Measurements from ENCODE around the gene NUP98. TPM values are rescaled to one million over a fixed set of nuclear protein-coding genes. Genes with fewer than 3 reads are reported as not detected.
A peak's percentile ranks its signal among the peaks of the same experiment; 100 is the strongest.

The NUP98 gene
- total and polyA plus RNA-seq, 2 donors (not counting 3 experiments of a cell fraction or from before 2014, with no cell fraction given), result 92.7 to 169 TPM

- ChIA-PET CTCF (interaction anchor here (2.0 kb wide), 1 partner anchor 12 kb away, joined by 13 read pairs; the partner anchor contains the start of gene PGAP2), POLR2A (no interaction called here)
- Histone ChIP-seq H3K79me2 (ENCODE audit: control insufficient read depth, insufficient read depth, low read length) (peaks cover 62% of the 10 kb centered on the region), H3K27ac (ENCODE audit: insufficient read depth, low read depth, low read length) (peak overlapping the region; percentile 3), H3K4me3 (replicated peaks in 1 of 3; ENCODE audit: insufficient read depth in 1 of 3, low read depth in 1 of 3, low read length in 3 of 3) (peak overlapping the region; percentile 72 to 99 (median 90)), H3K36me3 (ENCODE audit: control insufficient read depth in 2 of 2, extremely low read depth in 1 of 2, insufficient read depth in 2 of 2, low read length in 2 of 2) (no peaks in the 10 kb centered on the region), H3K4me2 (ENCODE audit: insufficient read depth, low read length) (peak overlapping the region; percentile 99), H2AFZ (ENCODE audit: low read depth, low read length) (no peak overlapping the region), H3K9me1 (replicated peaks; ENCODE audit: control insufficient read depth, extremely low read depth, insufficient read depth, low read length) (no peaks in the 10 kb centered on the region), H3K4me1 (ENCODE audit: control insufficient read depth, extremely low read depth, insufficient read depth, low read length) (peaks cover 15% of the 10 kb centered on the region), H3K9me3 (replicated peaks; ENCODE audit: control insufficient read depth, insufficient read depth, low read length) (no peaks in the 10 kb centered on the region), H4K20me1 (replicated peaks; ENCODE audit: control insufficient read depth, extremely low read depth, insufficient read depth, low read length) (peaks cover 4% of the 10 kb centered on the region), H3K9ac (replicated peaks; ENCODE audit: extremely low read depth, insufficient read depth, low read length) (peak overlapping the region; percentile 84), H3K27me3 (ENCODE audit: control insufficient read depth in 2 of 2, insufficient read depth in 2 of 2, low read length in 2 of 2) (no peaks in the 10 kb centered on the region)
- BruUV-seq (replicated peaks), result no TSS peak
- DNase-seq (ENCODE audit: low read depth, low spot score) (no peak), FAIRE-seq (no peak)
- dilution Hi-C loops (cut with MboI; ENCODE audit: extremely low pct_ligation_motif_present, low sequenced_read_pairs), result no loop called here
- TF ChIP-seq JUN (IDR thresholded peaks at IDR 0.05; ENCODE audit: borderline replicate concordance, insufficient read depth, insufficient read length, low read depth), result no peak
- no peak for TF ChIP-seq POLR2A (IDR thresholded peaks at IDR 0.05; ENCODE audit: low read depth, low read length)
- intact Hi-C loops (cut with micrococcal nuclease), result no loop called here
Measured at GRCh38 chr11:3796002-3796311, 1.4 kb downstream of the NUP98 start.

GRCh38 chr11:3795131-3796001 lies 2.0 kb downstream of the NUP98 start:
- FAIRE-seq (no peak), DNase-seq (ENCODE audit: low read depth, low spot score) (no peak)
- intact Hi-C loops (cut with micrococcal nuclease), result no loop called here
- POLR2A ChIA-PET, result no interaction called here
- Histone ChIP-seq H3K36me3 (ENCODE audit: control insufficient read depth in 2 of 2, extremely low read depth in 1 of 2, insufficient read depth in 2 of 2, low read length in 2 of 2) (no peaks in the 10 kb centered on the region), H3K4me2 (ENCODE audit: insufficient read depth, low read length) (peak overlapping the region; percentile 99), H4K20me1 (replicated peaks; ENCODE audit: control insufficient read depth, extremely low read depth, insufficient read depth, low read length) (peaks cover 4% of the 10 kb centered on the region), H3K79me2 (ENCODE audit: control insufficient read depth, insufficient read depth, low read length) (peaks cover 68% of the 10 kb centered on the region), H3K27me3 (ENCODE audit: control insufficient read depth in 2 of 2, insufficient read depth in 2 of 2, low read length in 2 of 2) (no peaks in the 10 kb centered on the region), H3K9ac (replicated peaks; ENCODE audit: extremely low read depth, insufficient read depth, low read length) (peak overlapping the region; percentile 84), H3K9me3 (replicated peaks; ENCODE audit: control insufficient read depth, insufficient read depth, low read length) (no peaks in the 10 kb centered on the region), H3K4me3 (replicated peaks in 1 of 3; ENCODE audit: insufficient read depth in 1 of 3, low read depth in 1 of 3, low read length in 3 of 3) (peak overlapping the region in 2 of 3 experiments; percentile 90 to 99), H3K9me1 (replicated peaks; ENCODE audit: control insufficient read depth, extremely low read depth, insufficient read depth, low read length) (no peaks in the 10 kb centered on the region), H3K27ac (ENCODE audit: insufficient read depth, low read depth, low read length) (peak overlapping the region; percentile 3), H3K4me1 (ENCODE audit: control insufficient read depth, extremely low read depth, insufficient read depth, low read length) (peaks cover 15% of the 10 kb centered on the region), H2AFZ (ENCODE audit: low read depth, low read length) (no peak overlapping the region)
- no TSS peak for BruUV-seq (replicated peaks)
- dilution Hi-C loops (cut with MboI; ENCODE audit: extremely low pct_ligation_motif_present, low sequenced_read_pairs), result no loop called here
- CTCF ChIA-PET, result interaction anchor here (2.0 kb wide), 1 partner anchor 12 kb away, joined by 13 read pairs; the partner anchor contains the start of gene PGAP2
- TF ChIP-seq POLR2AphosphoS5 (IDR thresholded peaks at IDR 0.05; ENCODE audit: insufficient read depth, low read depth, low read length) (no peak), MYC (IDR thresholded peaks at IDR 0.05; ENCODE audit: low read depth, low read length) (no peak), FOS (IDR thresholded peaks at IDR 0.05; ENCODE audit: borderline replicate concordance, insufficient read depth, low read length) (no peak), GATA2 (IDR thresholded peaks at IDR 0.05; ENCODE audit: insufficient read depth, insufficient read length, low read depth, low read length) (no peak), CTCF (IDR thresholded peaks at IDR 0.05; ENCODE audit: extremely low read depth in 1 of 2, insufficient read depth in 1 of 2, low read depth in 1 of 2, low read length in 2 of 2) (no peak), POLR2A (IDR thresholded peaks at IDR 0.05; ENCODE audit: low read depth, low read length) (no peak), JUN (IDR thresholded peaks at IDR 0.05; ENCODE audit: borderline replicate concordance, insufficient read depth, insufficient read length, low read depth) (no peak), EZH2 (IDR thresholded peaks at IDR 0.05; ENCODE audit: borderline replicate concordance, low read depth, low read length, severe bottlenecking) (no peak)
- TF ChIP-seq, protein P1, sequence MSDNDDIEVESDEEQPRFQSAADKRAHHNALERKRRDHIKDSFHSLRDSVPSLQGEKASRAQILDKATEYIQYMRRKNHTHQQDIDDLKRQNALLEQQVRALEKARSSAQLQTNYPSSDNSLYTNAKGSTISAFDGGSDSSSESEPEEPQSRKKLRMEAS (IDR thresholded peaks at IDR 0.05; ENCODE audit: insufficient read depth, insufficient read length), result no peak

Data from endothelial cell of umbilical vein (primary cell).